Activated naive CD8-positive, alpha-beta T cell (primary cell): ENCODE measurements around the gene FAM72A.

Experiments
- H3K27ac Mint-ChIP-seq: one replicate; pipeline ENCODE4 v1.8.0; 2021; ENCODE audit warnings: mixed read lengths
- H3K27me3 Mint-ChIP-seq: one replicate; pipeline ENCODE4 v1.8.0; 2021; ENCODE audit warnings: mixed read lengths
- H3K36me3 Mint-ChIP-seq: one replicate; pipeline ENCODE4 v1.8.0; 2021; ENCODE audit warnings: mixed read lengths
- H3K4me1 Mint-ChIP-seq: one replicate; pipeline ENCODE4 v1.8.0; 2021; ENCODE audit warnings: low read depth, mixed read lengths
- H3K4me3 Mint-ChIP-seq: one replicate; pipeline ENCODE4 v1.8.0; 2021; ENCODE audit warnings: mild to moderate bottlenecking, mixed read lengths
- H3K9me3 Mint-ChIP-seq: one replicate; pipeline ENCODE4 v1.8.0; 2021; ENCODE audit warnings: low read depth, mixed read lengths

Gene FAM72A

GRCh38 chr1:206142770-206143169 is 59.9 kb downstream of the FAM72A start:
- Mint-ChIP-seq H3K9me3 (no peaks in the 10 kb centered on the region), H3K4me3 (no peak overlapping the region), H3K27me3 (peaks cover 2% of the 10 kb centered on the region), H3K4me1 (peaks cover 17% of the 10 kb centered on the region), H3K36me3 (no peaks in the 10 kb centered on the region), H3K27ac (no peak overlapping the region)

DNA sequence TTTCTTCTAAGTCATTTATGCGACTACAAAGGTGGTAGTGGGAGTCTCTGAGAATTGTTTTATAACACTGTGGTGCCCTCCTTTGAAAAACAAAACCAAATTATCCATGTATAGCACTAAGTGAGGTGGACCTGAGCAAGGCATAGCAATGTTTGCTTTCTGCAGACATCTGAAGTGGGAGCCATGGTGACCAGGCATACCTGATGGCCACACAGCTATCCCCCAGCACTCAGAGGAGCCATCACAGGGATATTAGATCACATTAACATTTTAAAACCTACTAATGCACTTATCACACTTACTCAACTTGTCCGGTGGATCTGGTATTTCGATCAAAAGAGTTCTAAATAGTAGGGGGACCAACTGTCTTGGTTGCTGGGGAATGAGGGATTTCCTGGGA is 60.6 kb downstream of the FAM72A start:
- no peak overlapping the region for H3K4me3 Mint-ChIP-seq
- no peak overlapping the region for H3K27ac Mint-ChIP-seq
- no peaks in the 10 kb centered on the region for H3K9me3 Mint-ChIP-seq
- peaks cover 17% of the 10 kb centered on the region for H3K4me1 Mint-ChIP-seq
- peaks cover 4% of the 10 kb centered on the region for H3K27me3 Mint-ChIP-seq
- no peaks in the 10 kb centered on the region for H3K36me3 Mint-ChIP-seq

GRCh38 chr1:206136241-206136640 is 66.4 kb downstream of the FAM72A start:
- H3K4me3 Mint-ChIP-seq: no peak overlapping the region
- no peaks in the 10 kb centered on the region for H3K9me3 Mint-ChIP-seq
- H3K27ac Mint-ChIP-seq: no peak overlapping the region
- peaks cover 8% of the 10 kb centered on the region for H3K4me1 Mint-ChIP-seq
- H3K36me3 Mint-ChIP-seq: no peaks in the 10 kb centered on the region
- H3K27me3 Mint-ChIP-seq: peaks cover 7% of the 10 kb centered on the region
